Sciatic nerve (tissue), 2 donors: ENCODE measurements around the gene SEMA4C. TPM values are rescaled to one million over a fixed set of nuclear protein-coding genes. Genes with fewer than 3 reads are reported as not detected.
A peak's percentile ranks its signal among the peaks of the same experiment; 100 is the strongest.

Source experiments
- ATAC-seq: fragments of 200-7000 bp; cut with Tn5 transposase; one replicate; pipeline ENCODE4 v1.9.1; 2020; ENCODE audit warnings: mild to moderate bottlenecking, moderate library complexity
- DNase-seq: peaks from one replicate; pipeline ENCODE4 v3.0.0-alpha.2; 2020; ENCODE audit warnings: low spot score
- intact Hi-C: fragments of 100-400 bp; cut with DNase I; formaldehyde crosslinking; loops from one replicate; pipeline ENCODE4 v1.14.2; 2022
- total RNA-seq: library from RNA; stranded (reverse); fragmentation: NEBNext Ultra II Directional; extraction: Animal tissue kit (Norgen Biotek cat#: 25700); gene quantifications from one replicate; pipeline ENCODE4 v1.2.1, GENCODE V29; 2021
- donor health status: DM: no; HTN: no; CAD: no.
- donor health status: DM: no; HTN: no; CAD: no.

Gene SEMA4C, protein sequence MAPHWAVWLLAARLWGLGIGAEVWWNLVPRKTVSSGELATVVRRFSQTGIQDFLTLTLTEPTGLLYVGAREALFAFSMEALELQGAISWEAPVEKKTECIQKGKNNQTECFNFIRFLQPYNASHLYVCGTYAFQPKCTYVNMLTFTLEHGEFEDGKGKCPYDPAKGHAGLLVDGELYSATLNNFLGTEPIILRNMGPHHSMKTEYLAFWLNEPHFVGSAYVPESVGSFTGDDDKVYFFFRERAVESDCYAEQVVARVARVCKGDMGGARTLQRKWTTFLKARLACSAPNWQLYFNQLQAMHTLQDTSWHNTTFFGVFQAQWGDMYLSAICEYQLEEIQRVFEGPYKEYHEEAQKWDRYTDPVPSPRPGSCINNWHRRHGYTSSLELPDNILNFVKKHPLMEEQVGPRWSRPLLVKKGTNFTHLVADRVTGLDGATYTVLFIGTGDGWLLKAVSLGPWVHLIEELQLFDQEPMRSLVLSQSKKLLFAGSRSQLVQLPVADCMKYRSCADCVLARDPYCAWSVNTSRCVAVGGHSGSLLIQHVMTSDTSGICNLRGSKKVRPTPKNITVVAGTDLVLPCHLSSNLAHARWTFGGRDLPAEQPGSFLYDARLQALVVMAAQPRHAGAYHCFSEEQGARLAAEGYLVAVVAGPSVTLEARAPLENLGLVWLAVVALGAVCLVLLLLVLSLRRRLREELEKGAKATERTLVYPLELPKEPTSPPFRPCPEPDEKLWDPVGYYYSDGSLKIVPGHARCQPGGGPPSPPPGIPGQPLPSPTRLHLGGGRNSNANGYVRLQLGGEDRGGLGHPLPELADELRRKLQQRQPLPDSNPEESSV
- 136 TPM for total RNA-seq

DNA sequence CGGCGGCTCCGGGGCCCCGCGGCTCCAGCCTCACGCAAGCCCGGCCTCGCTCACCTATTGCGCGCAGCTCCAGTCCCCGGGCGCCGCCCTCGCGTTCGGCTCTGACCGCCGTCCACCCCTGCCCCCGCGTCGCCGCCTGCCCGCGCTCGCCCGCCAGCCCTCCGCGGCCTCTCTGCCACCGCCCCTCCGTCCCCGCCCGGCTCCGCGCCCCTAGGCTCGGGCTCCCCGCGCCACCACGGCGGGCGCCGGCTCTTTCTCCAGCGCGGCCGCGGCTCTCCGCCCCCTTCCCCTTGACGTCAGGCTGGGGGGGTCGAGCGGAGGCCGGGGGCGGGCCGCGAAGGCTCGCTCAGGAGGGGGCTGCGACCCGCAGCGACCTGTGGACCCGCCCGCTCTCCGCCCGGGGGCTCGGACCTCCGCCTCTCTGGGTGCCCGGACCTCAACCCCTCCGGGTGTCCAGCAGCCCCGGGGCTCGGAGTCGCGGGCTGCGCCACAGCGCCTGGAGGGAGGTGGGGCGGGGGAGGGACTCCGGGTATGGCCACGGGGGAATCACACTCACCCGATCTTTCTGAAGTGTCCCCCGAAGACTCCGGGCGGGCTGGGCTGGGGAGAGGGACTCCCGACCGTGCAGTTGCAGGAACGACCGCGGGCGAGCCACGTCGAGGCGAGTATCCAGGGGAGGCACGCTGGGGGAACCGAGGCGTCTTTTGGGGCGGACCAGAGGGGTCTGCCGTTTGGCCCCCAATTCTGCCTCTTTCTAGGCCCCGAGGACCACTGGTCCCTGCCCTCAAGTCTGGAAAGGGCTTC lies at the start of gene SEMA4C:
Gene SEMA4C, minus strand, starts transcription at position 259 of the 804 bp plus-strand sequence. CDS start 2,194 bp downstream, outside the sequence.
- intact Hi-C loops, result loop anchor here (5.0 to 10.0 kb wide), 2 partner anchors 55 to 82 kb away; partner anchors contain the start of gene CNNM3
- DNase-seq (peak; percentile 87), ATAC-seq (peak; percentile 38)

DNA sequence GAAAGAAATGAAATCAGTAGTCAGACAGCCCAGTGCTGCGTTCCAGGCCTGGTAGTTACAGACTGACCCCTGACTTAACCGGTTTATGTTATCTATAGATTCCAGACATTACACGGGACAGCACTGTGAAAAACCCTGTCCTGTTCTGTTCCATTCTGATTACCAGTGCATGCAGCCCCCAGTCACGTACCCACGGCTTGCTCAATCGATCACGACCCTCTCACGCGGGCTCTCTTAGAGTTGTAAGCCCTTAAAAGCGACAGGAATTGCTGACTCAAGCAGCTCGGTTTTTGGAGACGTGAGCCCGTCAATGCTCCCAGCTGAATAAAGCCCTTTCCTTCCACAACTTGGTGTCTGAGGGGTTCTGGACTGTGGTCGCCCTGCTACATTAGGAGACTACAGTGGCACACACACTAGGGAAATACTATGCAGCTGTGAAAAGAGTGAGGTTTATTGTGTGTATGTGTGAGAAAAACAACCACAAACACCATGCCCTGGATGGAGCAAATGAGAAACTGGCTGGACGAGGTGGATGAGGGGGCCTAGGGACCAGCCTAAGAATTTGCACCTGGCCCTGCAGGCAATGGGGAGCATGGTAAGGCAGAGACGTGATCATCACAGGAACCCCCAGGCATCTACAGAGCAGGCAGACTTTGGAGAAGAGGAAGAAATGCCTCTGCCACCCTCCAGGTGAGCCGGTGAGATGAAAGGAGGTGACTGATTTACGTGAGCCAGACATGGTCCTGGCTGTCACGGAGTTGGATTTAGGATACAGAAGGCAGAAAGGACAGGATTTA lies 49.1 kb upstream of the SEMA4C start:
- intact Hi-C loops, result no loop called here
- DNase-seq, result no peak
- no peak for ATAC-seq

DNA sequence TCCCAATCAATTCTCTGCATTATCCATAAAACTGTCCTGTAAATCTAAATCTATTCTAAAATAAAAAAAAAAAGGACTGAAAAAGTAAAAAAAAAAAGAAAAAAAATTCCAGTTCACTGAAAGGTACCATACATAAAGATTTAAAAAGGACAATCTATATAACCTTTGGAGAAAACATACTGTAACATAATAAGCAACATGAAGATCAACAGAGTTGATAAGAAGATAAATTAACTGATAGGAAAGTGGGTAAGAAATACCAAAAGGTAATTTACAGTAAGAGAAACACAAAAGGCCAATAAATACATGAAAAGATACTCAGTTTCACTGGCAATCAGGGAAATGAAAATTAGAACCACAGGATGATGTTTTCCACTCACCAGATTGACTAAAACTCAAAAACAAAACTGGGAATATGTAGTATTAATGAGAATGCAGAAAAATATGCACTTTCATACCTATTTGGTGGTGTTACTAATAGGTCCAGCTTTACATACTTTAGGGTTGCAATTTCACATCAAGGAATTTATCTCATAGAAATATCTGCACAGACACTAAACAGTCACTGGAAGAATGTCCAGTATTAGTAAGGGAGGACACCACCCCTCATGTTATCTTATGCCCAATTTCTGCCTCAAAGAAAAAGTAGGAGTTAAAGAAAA lies 48.3 kb upstream of the SEMA4C start:
- no peak for DNase-seq
- no peak for ATAC-seq
- intact Hi-C loops, result no loop called here

DNA sequence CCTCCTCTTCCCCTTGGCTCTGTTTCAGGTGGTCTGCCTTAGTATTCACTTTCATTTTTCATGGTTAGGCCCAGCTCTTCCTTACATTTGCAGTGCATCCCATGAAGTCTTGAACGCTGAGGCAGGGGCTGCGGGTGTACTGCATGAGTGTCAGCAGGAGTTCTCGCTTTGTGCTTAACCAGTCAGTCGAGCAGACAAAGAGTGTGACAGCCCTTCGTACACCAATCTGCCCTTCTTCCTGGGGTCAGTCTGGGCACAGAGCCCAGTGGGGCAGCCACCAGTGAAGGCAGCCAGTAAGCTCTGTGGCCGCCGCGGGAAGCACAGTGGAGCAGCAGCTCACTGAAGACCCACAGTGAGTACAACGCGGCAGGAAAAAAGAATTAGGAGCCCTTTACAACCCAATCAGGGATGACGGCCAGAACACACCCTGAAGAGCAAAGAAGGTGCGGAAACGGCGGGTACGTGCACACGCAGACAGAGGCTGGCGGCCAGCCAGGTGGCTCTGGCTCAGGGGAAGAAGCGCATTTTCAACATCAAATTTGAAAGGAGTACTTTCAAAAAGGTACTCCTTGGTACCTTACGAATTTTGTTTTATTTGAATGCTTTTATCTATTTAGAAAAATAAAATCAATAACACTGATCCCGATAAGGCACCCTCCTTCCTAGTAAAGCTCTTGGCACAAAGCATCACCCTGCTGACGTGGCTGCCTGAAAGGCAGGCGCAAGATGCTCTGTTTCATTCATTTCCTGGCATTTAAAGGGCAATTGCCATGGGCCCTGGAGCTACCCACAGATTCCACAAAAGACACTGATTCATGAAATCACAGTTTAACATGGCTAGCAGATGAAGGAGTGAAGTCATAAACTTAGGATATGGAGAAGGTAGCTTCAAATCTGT lies 47.0 kb upstream of the SEMA4C start:
- no peak for DNase-seq
- no peak for ATAC-seq
- intact Hi-C loops, result no loop called here

DNA sequence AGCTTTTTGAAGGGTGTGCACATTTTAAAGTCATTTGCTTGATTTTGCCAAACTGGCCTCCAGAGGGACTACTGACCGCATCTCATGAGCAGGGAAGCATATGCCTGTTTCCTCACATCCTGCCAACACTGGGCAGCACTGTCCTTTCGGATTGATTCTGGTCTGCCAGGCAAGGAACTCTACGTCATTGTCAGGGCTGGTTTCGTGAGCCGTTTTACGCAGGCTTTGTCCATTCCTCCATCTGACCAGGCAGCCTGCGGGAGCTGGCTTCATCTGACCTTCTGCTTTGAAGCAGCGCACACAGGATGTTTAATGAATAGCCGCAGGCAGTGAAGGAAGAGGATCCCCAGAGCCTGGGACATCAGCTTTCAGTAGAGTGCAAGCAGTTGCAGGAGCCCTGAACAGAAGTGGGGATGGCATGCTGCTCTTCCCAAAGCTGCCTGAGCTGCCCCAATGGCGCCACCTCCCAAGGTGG lies 46.3 kb upstream of the SEMA4C start:
- no peak for DNase-seq
- ATAC-seq, result peak; percentile 53

DNA sequence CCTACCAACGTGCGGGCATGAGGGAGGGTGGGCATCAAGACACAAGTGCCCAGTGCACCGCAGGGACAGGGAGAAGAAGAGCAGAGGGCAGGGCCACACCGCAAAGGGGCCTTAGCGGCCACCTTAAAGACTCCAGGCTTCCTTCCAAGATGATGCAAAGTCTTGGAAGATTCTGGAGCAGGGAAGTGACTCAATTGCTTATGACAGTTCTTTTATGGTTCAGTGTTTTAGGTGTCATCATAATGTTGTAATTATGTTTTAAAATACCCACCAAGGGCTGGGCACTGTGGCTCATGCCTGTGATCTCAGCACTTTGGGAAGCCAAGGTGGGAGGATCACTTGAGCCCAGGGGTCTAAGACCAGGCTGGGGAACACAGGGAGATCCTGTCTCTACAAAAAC lies 44.5 kb upstream of the SEMA4C start:
- ATAC-seq (peak; percentile 25), DNase-seq (no peak)
- intact Hi-C loops, result no loop called here

More for the DNA sequence above, 46.3 kb upstream of the SEMA4C start:
- intact Hi-C loops, result no loop called here

DNA sequence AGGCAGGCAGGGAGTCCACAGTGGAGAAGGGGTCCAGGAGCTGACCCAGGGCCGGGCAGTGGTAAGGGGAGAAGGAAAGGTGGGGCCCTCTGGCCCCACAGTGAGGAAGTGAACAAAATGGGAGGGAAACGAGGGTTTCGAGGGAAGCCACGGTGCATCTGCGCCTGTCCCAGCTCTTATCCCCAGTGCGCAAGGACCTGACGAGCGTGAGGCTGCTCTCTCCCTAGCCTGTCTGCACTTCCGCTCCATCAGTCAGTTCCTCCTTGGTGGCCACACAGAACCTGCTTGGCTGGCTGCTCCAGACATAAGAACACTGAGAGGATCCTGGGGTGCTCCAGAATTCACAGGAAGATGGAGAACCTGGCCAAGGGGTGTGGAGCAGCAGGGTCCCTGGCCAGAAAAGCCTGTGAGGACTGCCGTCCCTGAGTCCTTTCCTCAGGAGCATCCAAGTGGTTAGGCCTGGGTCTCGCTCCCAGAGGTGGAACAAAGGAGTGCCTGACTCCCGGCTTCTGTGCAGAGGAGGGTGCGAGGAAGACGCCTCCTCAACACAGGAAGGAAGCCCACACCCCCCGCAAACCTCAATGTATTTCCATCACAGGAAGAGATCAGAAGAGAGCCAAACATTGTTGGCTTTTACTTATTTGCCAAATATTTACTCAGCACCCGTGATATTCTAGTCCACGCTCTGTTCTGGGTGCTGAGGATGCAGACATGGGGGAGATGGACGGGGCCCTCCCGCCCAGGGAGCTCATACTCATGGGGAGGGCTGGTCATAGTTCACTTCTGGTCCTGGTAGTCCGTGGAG lies 43.7 kb upstream of the SEMA4C start:
- intact Hi-C loops, result no loop called here
- DNase-seq, result no peak
- peak; percentile 50 for ATAC-seq

DNA sequence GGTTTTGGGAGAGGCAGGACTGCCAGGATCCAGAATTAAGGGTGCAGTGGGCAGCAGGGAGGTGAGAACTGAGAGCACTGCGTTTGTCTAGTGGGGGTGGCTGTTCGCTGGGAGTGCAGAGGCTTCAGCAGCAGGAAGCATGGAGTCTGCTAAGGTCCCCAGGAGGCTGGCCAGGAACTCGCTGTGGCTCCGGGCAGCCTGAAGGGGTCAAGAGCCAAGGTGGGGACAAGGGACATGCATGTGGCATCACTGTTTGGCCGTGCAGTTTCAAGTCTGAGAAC lies 43.2 kb upstream of the SEMA4C start:
- ATAC-seq (no peak), DNase-seq (no peak)
- intact Hi-C loops, result no loop called here

DNA sequence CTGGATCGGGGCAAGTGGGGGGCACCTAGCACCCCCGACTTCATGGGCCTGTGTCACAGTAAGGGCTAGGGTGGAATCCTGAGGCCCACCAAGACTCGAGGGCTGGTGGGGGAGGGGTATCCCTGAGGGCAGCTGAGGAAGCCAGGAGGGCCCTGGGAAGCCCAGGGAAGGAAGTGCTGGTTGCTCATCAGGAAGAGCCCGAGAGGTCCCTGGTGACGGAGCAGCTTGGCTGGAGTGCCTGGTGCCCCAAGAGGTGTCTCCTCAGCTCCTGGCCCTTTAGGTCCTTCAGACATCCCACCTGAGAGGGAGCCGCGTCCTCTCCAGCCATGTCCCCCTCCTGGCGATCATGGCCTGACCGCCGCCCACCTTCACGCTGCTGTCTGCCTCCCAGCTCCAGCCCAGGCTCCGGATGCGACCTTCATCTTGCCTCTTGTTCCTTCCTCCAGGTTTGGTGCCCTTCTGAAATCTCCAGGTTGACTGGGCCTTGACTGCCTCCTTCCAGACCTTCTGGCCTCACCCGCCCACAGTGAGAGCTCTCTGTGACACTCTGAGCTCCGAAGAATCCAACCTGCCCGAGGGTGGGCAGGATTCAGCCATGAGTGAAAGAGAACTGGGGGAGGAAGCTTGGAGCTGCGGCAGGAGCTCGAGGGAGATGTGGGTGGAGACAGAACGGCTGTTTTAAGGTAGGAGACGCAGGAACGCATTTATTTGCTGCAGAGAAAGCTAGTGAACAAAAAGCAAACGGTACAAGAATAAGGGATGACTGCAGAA lies 42.7 kb upstream of the SEMA4C start:
- DNase-seq (no peak), ATAC-seq (no peak)
- intact Hi-C loops, result no loop called here

DNA sequence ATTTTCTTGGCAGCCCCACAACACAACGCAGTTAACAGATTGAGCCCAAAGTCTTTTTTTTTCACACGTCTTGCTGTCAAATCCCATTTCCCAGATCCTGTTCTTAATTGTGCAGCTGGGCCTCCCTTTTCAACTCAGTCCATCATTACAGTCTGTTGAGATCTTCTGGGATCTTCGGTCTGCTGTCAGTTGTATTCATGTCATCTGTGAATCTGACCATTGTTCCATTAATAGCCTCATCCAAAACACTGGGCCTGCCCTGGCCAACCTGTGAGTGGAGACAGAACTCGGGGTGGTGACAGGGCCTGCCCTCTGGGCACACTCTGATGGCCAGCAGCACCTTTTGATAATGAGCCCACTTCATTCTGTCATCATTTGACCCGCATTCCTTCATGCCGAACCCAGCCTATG lies 39.7 kb upstream of the SEMA4C start:
- intact Hi-C loops, result loop anchor here (10.0 kb wide), 1 partner anchor 585 kb away; the partner anchor contains the start of gene ITPRIPL1
- ATAC-seq (no peak), DNase-seq (no peak)

DNA sequence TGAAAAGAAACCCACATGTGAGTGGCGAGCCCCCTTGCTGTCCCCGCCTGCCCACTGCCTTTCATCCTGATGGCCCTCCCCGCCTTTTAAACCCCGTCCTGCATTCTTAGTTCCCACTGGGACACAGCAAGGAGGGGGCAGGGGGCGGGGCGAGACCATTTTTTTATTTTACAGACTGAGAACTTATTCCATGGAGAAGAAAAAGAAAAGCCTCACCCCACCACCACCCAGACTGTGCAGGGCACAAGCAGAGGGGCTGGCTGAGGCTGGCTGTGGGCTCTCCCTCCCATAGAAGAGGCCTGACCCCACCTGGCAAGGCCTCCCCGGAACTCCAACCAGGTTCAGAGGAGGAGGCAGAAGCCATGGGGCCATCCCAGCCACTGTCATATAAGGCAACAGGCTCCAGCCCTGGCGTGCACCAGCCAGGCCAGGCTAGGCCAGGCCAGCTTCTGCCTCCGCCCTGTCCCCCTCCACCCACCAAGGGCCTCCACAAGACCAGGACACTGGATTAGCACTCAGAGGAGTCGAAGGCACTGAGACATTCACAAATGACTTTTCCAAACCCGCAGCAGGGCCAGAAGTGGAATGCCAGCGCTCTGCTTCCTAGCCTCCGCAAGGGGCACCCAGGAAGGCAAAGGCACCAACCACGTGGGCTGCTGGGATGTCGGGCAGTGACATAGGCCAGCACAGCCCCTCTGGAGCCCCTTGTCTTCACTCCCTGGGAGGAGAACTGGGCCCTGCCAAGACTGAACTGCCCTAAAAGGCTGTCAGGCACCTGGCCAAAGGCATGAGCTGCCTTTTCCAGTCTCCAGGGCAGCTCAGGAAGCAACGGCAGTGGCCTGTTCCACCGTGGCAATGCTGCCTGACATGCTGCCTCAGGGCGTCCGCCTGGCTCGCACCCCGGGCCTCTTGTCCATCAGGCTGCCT lies 37.5 kb upstream of the SEMA4C start:
- peak; percentile 94 for ATAC-seq
- intact Hi-C loops, result loop anchor here (10.0 kb wide), 1 partner anchor 583 kb away; the partner anchor contains the start of gene ITPRIPL1
- peak; percentile 85 for DNase-seq

DNA sequence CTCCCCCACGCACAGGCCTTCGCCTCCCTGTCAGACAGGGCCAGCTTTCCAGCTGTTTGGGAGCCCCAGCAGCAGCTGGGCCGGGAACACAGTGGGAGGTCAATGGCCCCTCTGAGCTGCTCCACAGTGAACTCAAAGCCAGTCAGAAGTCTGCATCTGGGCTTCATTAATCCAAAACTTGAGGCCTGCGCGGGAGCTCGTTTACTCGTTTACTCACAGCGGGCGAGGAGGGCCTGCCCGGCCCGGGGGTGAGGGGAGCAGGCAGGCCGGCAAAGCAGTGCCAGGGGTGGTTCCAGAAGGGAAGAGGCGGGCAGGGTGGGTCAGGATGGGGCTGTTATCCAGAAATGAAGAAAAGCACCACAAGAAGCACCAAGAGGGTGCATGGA lies 36.8 kb upstream of the SEMA4C start:
- ATAC-seq, result peak; percentile 86
- intact Hi-C loops, result loop anchor here (10.0 kb wide), 1 partner anchor 582 kb away; the partner anchor contains the start of gene ITPRIPL1
- DNase-seq, result peak; percentile 73

DNA sequence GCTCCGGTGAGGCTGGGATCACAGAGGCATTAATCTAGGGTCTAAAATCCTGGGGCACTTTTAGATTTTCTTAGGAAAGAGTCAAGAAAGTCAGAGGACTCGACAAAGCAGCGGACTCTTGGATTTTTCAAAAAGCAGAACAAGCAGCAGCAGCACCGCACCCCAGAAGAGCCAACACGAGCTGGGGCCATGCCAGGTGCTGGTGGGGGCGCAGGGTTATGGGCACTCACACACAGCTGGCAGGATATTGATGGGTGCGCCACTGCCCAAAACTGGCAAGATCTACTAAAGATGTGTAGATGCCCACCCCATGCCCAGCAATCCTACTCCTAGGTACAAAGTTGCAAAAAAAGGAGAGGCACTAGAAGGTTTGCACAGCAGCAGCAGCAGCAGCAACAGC lies 33.9 kb upstream of the SEMA4C start:
- intact Hi-C loops, result loop anchor here (10.0 kb wide), 1 partner anchor 579 kb away; the partner anchor contains the start of gene ITPRIPL1
- ATAC-seq (no peak), DNase-seq (no peak)

DNA sequence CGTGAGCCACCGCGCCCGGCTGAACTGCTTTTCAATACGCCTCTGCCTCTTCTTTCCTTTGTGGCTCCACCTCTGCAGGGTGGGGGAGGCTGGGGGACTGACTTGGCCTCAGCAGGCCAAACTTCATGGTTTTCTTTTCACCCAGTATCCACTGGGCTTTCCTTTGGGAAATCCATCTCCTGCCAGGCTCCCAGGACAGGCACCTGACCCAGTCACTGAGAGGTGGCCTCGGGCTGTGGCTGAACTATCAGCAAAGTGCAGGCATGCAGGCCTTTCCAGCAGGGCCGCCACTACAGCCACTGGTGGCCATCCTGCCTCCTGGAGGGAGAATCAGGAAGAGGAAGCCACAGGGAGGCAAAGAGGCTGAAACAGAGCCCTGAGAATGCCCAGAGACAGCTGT lies 33.4 kb upstream of the SEMA4C start:
- ATAC-seq (no peak), DNase-seq (no peak)
- intact Hi-C loops, result loop anchor here (10.0 kb wide), 1 partner anchor 579 kb away; the partner anchor contains the start of gene ITPRIPL1
